NCI-H69 (cell line): ENCODE results near the gene CDA.

Source experiments
- DNase-seq: peaks from one replicate; lab custom pipeline; 2025; lab: John Stamatoyannopoulos, UW

Gene CDA

GRCh38 chr1:20615946-20616846 is 27.3 kb downstream of the CDA start:
- DNase-seq, result no peak

GRCh38 chr1:20616847-20617487 is 28.1 kb downstream of the CDA start:
- DNase-seq, result no peak

- no peak for DNase-seq
Measured at GRCh38 chr1:20618550-20618949, 29.7 kb downstream of the CDA start.

GRCh38 chr1:20619999-20620398 is 31.1 kb downstream of the CDA start:
- no peak for DNase-seq

GRCh38 chr1:20621012-20621411 is 32.1 kb downstream of the CDA start:
- DNase-seq, result no peak

- no peak for DNase-seq
Measured at GRCh38 chr1:20624709-20625108, 35.8 kb downstream of the CDA start.

- DNase-seq, result no peak
Measured at GRCh38 chr1:20625176-20626097, 36.5 kb downstream of the CDA start.

- DNase-seq, result no peak
Measured at GRCh38 chr1:20626098-20626427, 37.2 kb downstream of the CDA start.

GRCh38 chr1:20626524-20626923 is 37.6 kb downstream of the CDA start:
- no peak for DNase-seq

GRCh38 chr1:20630729-20631128 is 41.8 kb downstream of the CDA start:
- no peak for DNase-seq

GRCh38 chr1:20632386-20632785 is 43.5 kb downstream of the CDA start:
- DNase-seq, result no peak

GRCh38 chr1:20633190-20634064 is 44.5 kb downstream of the CDA start, which contains the start of gene PINK1:
PINK1 (plus strand) TSS chr1:20633458; CDS start chr1:20633549, 91 bp downstream.
- DNase-seq, result peak; percentile 82

- DNase-seq, result peak; percentile 21
Measured at GRCh38 chr1:20634065-20634593, 45.2 kb downstream of the CDA start.

- DNase-seq, result peak; percentile 59
Measured at GRCh38 chr1:20634594-20635084, 45.7 kb downstream of the CDA start.

GRCh38 chr1:20636785-20637347 is 48.0 kb downstream of the CDA start:
- DNase-seq, result no peak

- DNase-seq, result peak; percentile 45
Measured at GRCh38 chr1:20640183-20640597, 51.3 kb downstream of the CDA start.

- DNase-seq, result no peak
Measured at GRCh38 chr1:20641975-20642374, 53.1 kb downstream of the CDA start.

GRCh38 chr1:20643080-20643479 is 54.2 kb downstream of the CDA start:
- DNase-seq, result no peak

- no peak for DNase-seq
Measured at GRCh38 chr1:20644416-20644815, 55.5 kb downstream of the CDA start.

GRCh38 chr1:20645414-20645813 is 56.5 kb downstream of the CDA start:
- no peak for DNase-seq

- DNase-seq, result no peak
Measured at GRCh38 chr1:20648438-20648837, 59.5 kb downstream of the CDA start.
